HG02943 (cell line): ENCODE measurements around the gene UBXN4.
"Not testable (repeated sequence)": the region's sequence is repeated elsewhere in the genome, so short reads cannot be mapped to it uniquely, and the experiment has no call there.

Experiments used
- ATAC-seq: cut with Tn5 transposase; IDR thresholded peaks from one replicate; pipeline ENCODE4 v1.9.1; 2021; ENCODE audit warnings: mild to moderate bottlenecking, low read depth, moderate library complexity; ENCODE audit not compliant: unreplicated experiment

The UBXN4 gene

DNA sequence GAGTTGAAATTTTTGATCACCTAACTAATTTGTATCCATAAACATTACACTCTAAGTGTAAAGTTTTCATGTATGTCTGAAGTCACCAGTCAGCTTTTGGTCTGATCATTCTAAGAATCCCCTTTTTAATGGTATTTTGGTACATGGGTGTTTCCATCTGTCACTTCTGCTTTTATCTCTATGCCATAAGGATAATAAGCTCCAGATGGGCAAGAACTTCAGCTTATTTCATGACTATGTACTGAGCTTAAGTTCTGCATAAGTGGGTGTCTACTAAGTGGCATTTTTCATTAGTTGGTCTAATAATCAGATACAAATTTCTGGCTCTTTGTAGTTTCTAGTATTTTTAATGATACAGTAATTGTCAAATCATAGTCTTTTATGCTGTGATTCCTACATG lies 20.4 kb downstream of the UBXN4 start:
- ATAC-seq = no peak

DNA sequence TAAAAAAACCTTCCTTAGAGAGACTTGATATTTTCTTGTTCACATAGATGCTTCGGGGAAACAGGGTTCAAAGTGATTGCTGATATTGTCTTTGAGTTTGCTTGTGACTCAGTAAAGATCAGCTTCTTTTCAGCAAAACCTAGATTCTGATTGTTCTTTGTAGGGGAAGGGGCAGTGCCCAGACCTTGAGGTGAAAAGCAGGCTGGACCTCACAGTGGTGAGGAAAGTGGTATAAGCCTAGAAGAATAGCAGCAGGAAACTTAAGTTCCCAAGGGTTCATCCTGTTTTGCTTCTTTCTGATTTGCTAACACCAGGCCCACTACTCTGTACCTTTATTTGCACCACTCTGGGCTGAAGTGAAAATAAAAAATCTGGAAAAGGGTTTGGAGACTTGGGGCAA lies 20.9 kb downstream of the UBXN4 start:
- no peak for ATAC-seq

DNA sequence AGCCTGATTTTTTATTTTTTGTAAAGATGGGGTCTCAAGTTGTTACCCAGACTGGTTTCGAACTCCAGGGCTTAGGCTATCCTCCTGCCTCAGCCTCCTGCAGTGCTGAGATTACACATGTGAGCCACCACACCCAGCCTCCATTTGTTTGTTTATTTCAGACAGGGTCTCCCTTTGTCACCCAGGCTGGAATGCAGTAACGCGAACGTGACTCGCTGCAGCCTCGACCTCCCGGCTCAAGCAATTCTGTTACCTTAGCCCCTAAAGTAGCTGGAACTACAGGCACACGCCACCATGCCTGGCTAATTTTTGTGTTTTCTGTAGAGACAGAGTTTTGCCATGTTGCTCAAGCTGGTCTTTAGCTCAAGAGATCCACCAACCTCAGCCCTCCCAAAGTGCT lies 27.2 kb downstream of the UBXN4 start:
- ATAC-seq = no peak

DNA sequence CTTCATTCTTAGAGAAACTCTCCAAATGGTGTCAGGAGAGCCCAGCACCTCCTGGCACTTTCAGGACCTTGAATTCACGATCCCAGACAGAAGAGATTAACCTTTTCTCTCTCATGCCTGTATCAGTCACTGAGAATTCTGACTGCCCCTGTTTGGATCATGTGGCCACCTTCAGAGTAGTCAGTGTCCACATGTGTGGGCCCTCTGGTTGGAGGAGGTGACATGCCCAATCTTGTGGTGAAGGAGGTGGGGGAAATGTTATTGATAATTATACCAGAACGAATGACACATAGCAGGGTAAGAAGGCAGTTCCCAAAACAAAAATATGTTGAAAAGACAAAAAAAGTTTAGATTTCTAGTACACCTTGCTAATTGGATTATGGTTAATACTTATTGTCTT lies 31.7 kb downstream of the UBXN4 start:
- ATAC-seq = no peak

DNA sequence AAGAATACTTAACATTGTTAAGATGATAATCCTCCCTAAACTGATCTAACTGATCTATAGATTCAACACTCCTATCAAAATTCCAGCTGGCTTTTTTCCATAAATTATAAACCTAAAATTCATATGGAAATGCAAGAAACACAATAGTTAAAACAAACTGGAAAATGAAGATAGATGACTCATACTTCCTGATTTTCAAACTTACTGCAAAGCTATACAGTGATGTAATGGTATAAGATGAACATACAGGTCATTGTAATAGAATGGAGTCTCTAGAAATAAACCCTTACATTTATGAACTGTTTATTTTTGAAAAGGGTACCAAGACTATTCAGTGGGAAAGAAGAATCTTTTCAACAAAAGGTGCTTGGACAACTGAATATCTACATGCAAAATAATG lies 32.3 kb downstream of the UBXN4 start:
- no peak for ATAC-seq

DNA sequence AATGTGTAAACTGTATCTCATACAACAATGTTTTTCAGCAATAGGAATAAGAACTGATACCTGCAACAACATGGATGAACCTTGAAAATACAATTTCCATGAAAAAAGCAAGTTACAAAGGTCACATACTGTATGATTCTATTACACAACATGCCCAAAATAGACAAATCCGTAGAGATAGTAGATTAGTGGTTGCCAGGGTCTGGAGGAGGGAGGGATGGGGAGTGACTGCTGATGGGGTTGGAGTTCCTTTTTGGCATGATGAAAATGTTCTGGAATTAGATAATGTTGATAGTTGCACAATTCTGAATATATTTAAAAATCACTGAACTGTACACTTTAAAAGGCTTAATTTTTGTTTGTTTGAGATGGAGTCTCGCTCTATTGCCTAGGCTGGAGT lies 33.8 kb downstream of the UBXN4 start:
- ATAC-seq = no peak

DNA sequence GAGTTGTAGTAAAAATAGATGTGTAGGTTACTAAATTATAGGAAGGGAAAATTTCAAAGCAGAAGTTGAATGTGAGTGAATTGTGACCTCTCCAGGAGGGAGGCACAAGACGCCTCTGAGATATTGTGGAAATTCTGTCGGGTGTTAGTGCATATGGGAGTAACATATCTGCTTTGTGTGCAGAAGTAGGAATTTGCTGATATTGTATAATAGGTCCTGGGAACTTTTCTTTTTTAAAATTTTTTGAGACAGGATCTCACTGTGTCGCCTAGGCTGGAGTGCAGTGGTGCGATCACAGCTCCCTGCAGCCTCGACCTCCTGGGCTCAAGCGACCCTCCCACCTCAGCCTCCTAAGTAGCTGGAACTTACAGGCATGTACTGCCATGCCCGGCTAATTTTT lies 34.7 kb downstream of the UBXN4 start:
- no peak for ATAC-seq

DNA sequence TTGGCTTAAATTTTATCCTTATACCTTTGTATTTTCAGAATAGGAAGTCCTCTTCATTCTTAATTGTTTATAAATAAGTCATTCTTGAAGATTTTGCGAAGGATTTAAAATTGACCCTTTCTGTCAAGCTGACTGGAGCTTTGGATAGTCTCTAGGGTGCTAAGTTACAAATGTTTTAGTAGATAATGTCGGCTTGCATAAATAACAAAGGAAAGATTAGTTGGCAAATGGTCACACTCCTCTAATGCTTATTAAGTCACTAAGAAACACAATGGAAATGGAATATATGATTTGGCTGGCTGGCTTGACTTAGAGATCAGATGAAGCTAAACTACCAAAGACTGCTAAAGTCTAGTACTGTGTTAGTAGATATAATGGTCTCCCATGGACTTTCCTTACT lies 40.6 kb downstream of the UBXN4 start:
- no peak for ATAC-seq

DNA sequence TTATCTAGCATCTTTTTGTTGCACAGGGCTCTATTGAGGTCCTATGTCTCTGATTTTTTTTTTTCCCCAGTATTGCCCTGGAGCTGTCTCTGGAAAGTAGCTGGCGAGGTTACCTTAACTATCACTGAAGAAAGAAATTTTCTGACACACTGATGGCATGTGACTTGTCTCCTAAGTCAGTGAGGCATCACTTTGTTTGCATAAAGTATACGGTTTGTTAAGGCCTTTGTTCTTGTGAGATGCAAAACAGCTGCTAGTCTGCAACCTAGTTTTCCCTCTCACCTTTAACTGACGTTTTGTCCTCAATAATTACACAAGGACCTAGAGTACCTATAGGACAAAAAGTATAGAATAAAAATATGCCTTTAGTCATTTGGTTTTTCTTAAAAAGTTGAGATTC lies 41.8 kb downstream of the UBXN4 start:
- no peak for ATAC-seq

DNA sequence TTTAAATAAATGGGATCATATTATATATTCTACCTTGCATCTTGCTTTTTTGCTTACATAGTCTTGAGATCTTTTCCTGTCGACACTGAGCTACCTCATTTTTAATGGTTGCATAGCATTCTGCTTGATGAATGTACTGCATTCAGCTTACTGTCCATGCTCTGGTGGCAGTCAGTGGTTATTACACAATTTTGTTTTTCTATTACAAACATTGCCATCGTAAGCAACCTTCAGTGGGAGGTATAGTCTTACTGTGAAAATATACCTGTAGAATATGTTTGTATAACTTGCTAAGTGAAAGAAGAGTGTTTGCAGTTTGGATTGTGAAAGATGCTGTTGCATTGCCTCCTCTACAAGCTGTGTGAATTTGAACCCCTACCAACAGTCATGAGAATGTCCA lies 43.4 kb downstream of the UBXN4 start:
- ATAC-seq = no peak

DNA sequence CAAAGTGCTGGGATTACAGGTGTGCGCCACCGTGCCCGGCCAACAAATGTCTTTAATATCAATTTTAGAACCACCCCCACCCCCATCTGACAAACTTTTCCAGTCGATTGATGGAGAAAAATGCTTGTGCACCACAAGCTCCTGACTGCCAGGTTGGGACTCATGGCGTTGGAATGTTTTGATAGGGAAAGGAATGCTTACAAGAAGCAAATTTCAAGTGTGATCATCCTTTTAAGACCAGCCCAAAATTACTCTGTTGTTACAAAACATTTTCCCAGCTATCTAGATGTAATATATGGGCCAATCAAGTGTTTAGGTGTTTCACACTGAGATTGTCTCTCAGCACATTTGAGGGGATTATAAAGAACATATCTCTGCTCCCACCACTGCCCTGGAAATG lies 45.2 kb downstream of the UBXN4 start:
- no peak for ATAC-seq

DNA sequence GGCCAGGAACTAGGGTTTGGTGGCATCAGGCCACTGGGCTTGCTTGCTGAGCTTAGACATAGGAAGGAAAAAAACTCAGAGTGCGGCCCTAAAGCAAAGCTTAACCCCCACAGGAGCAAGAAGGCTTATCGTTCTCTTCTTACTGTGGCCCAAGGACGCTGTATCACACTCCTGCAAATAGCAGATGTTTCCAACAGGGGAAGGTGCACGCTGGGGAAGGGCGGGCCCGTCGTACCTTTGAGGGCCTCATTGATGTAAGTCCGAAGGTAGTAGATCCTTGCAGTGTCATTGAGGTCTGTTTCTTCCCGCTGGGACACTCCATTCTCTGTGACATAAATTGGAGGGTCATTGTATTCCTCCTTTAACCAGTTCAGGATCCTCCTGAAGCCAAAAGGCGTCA lies 48.8 kb downstream of the UBXN4 start:
- no peak for ATAC-seq

DNA sequence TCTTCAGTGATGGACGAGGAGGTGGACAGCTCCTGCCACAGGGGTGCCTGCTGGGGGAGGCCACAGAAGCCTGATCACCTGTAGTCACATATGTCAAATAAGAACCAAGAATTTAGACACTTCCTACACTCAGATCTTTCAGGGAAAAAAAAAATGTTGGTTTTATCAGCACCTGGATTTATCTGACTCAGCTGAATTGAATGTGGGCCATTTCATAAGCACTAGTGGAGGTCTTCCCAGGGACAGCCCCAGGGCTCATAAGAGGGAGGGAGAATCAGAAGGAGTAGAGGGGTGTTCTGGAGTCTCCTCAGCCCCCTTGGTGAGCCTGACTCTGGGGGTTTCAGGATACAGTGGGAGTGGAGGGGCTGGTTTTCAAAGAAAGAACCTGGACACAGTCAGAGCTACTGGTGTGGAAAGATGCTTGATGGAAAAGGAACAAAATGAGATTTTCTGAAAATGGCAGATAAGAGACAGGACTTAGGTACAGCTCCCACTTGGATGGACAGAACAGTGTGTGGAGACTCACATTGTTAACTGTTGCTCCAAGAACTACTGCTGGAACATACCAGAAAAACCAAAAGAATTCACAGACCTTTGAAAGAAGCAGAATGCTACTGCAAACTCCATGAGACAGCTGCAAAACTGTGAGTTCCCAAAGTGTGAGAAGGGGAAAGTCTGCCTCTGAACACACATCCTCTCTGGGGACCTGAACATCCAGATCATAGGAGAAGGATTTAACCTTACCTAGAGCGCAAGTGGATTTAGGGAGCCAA lies 49.9 kb downstream of the UBXN4 start:
- no peak for ATAC-seq

DNA sequence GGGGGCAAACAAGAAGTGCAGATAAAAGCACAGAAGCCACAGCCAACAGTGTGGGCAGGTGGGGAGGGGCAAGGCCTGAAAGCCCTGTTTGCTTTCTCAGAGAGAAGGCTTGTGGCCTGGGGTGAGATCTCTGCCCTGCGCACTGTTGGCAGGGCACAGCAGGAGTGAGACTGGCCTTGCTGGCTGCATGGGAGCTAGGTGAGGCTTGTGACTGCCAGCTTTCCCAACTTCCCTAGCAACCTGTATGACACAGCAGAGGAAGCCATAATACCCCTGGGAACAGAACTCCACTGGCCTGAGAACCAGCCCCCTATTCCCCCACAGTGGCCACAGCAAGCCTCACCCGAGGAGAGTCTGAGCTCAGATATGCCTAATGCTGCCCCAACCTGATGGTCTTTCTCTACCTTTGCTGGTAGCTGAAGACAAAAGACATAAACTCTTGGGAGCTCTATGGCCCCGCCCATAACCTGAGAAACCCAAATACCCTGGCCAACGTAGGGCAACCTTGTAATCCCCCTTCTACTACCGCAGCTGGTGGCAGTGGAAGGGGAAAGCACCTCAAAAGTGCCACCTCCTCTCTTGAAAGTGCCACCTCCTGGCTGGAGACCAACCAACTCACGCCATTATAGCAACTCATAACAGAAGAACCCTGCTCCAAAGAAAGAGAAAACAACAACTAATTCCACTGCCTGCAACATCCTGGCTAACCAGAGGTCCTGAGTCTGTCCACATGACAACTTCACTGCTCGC lies 50.9 kb downstream of the UBXN4 start:
- no peak for ATAC-seq

DNA sequence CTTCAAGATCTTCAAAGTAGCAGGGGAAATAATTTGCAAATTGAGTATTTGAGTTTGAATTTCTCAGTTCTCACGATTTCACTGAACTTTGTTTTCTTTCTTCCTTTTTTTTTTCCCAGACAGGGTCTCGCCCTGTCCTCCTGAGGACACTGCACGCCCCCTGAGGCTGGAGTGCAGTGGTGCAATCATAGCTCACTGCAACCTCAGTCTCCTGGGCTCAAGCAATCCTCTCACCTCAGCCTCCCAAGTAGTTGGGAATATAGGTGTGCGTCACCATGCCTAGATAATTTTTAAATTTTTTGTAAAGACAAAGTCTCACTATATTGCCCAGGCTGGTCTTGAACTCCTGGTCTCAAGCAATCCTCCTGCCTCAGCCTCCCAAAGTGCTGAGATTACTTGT lies 54.0 kb downstream of the UBXN4 start:
- not testable (repeated sequence) for ATAC-seq

DNA sequence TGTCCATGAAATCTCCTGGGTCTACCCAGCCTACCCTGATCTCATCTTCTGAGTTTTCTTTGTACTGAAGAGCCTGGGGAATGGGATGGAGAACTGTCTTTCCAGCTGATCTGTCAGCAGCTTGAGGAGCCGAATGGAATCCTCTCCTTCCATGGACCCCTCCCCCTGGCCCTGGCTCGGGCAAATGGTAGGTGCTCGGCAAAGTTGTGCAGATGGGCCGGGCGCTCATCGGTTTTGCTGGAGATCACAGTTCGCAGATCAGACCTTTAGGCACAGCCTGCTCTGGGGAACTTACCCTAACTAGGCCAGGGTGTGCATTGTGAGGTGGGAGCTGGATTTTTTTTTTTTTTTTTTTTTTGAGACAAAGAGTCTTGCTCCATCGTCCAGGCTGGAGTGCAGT lies 55.0 kb downstream of the UBXN4 start:
- ATAC-seq = no peak

DNA sequence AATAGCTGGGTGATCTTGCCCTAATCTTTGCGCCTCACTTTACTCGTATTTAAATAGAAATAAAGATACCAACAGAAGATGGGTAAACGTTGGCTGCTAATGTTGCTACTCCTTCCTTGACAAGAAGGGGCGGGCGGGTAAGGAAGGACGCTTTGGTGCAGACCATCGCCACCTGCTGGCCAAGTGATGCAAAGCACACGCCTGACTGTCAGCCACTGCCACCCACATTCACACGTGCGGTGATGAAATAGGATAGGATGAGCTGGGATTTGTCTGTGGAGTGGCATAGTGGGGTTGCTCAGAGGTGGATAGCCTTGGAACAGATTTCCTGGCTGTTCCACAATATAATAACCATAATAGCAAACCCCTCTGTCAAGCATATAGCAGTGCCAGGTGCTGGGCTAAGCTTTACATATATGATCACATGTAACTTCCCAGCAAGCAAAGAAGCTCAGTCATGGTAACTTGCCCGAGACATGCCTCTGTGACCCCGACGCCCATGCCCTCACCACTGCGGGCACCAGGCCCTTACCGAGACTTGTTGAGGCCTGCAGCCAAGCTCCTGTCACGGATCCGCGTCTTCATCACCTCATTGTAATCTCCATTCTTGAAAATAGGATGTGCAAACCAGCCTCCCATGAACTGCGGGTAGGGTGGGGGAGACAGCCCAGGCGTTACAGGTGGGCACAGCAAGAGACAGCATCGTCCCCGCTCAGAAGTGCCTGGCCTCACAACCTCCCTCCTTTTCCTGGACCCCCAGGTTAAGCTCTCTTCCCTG lies 56.0 kb downstream of the UBXN4 start:
- peak; percentile 78 for ATAC-seq

DNA sequence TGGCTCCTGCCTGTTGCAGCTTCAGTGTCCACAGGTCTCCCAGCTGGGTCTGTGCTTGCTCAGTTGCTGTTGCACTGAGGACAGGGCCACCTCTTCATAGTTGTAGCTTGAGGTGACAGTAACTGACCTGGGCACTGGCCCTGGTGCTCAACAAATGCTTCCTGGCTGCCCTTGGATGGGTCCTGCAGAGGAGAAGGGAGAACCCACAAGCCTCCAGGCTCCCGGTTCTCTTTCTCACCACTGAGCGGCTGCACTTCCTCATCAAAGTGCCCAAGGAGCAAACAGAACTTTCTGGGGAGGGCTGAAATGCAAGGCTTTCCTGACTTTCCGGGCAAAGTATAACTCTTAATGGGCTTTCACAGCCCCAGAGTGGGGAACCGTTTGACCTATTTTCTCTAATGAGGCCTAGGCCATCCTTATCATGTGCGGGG lies 56.6 kb downstream of the UBXN4 start:
- ATAC-seq = no peak

DNA sequence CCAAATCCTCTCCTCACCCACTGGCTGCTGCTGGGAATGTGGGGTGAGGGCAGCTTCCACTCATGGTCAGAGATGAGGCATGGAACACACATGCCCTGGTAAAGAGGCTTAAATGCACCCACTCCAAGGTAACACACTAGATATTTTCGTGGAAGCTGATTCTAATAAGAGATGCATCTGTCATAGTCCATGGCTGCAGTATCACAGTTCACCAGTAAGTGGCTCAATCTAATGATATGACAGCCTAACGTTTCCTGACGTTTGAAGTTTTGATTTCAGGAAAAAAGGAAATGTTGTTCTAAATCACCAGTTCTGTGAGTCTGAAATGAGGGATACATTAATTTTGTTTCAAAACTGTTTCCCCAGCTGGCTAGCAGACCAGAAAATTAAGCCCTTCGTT lies 57.1 kb downstream of the UBXN4 start:
- ATAC-seq = no peak

DNA sequence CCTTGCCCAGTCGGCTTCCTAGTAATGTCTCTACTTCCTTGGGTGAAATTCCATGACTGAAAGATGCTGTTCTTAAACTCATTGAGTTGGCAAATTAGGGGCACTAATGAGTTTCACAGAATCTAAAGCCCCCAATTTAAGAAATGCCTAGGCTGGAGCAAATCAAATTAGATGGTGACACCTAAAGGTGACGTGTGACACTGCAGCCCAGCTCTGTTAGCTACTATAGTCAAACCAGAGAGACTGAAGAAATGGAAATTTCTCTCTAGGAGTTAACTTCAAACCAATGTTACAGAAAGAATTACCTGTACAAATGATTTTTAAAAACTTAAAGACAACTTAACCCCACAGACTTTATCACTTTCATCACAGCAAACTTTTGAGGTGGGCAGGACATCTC lies 58.1 kb downstream of the UBXN4 start:
- no peak for ATAC-seq
